T-helper 2 cell treated with Interferon-gamma antibody and Interleukin-4, amounts not matched to agents 5 μg/mL and 100 μg/mL, for 36 hours (primary cell): ENCODE data around the gene IL1F10.

ENCODE experiments used
- DNase-seq: peaks from one replicate; pipeline ENCODE4 v3.0.0; 2021; ENCODE audit warnings: low spot score
- H3K27ac Mint-ChIP-seq: one replicate; pipeline ENCODE4 v1.8.0; 2021; ENCODE audit warnings: mild to moderate bottlenecking, mixed read lengths
- H3K27me3 Mint-ChIP-seq: one replicate; pipeline ENCODE4 v1.8.0; 2021; ENCODE audit warnings: low read depth, mixed read lengths
- H3K36me3 Mint-ChIP-seq: one replicate; pipeline ENCODE4 v1.8.0; 2021; ENCODE audit warnings: low read depth, mixed read lengths
- H3K4me1 Mint-ChIP-seq: one replicate; pipeline ENCODE4 v1.8.0; 2021; ENCODE audit warnings: low read depth, mixed read lengths
- H3K4me3 Mint-ChIP-seq: one replicate; pipeline ENCODE4 v1.8.0; 2022; ENCODE audit warnings: mild to moderate bottlenecking, moderate library complexity, mixed read lengths
- H3K9me3 Mint-ChIP-seq: one replicate; pipeline ENCODE4 v1.8.0; 2021; ENCODE audit warnings: mixed read lengths

IL1F10 gene

GRCh38 chr2:113117541-113118262 lies 49.9 kb downstream of the IL1F10 start:
- DNase-seq = peak; percentile 83
- no peaks in the 10 kb centered on the region for H3K36me3 Mint-ChIP-seq
- H3K4me3 Mint-ChIP-seq = no peak overlapping the region
- peaks cover 29% of the 10 kb centered on the region for H3K4me1 Mint-ChIP-seq
- no peaks in the 10 kb centered on the region for H3K27me3 Mint-ChIP-seq
- H3K9me3 Mint-ChIP-seq = no peaks in the 10 kb centered on the region
- peak overlapping the region; percentile 33 for H3K27ac Mint-ChIP-seq

GRCh38 chr2:113118263-113118657 lies 50.5 kb downstream of the IL1F10 start:
- DNase-seq = no peak
- no peak overlapping the region for H3K27ac Mint-ChIP-seq
- H3K36me3 Mint-ChIP-seq = no peaks in the 10 kb centered on the region
- no peaks in the 10 kb centered on the region for H3K9me3 Mint-ChIP-seq
- peaks cover 29% of the 10 kb centered on the region for H3K4me1 Mint-ChIP-seq
- no peaks in the 10 kb centered on the region for H3K27me3 Mint-ChIP-seq
- no peak overlapping the region for H3K4me3 Mint-ChIP-seq

- no peaks in the 10 kb centered on the region for H3K36me3 Mint-ChIP-seq
- no peak overlapping the region for H3K27ac Mint-ChIP-seq
- H3K4me3 Mint-ChIP-seq = no peak overlapping the region
- DNase-seq = no peak
- H3K27me3 Mint-ChIP-seq = no peaks in the 10 kb centered on the region
- peaks cover 36% of the 10 kb centered on the region for H3K4me1 Mint-ChIP-seq
- no peaks in the 10 kb centered on the region for H3K9me3 Mint-ChIP-seq
Observed at GRCh38 chr2:113119111-113119510, 51.3 kb downstream of the IL1F10 start.

GRCh38 chr2:113120861-113121260 lies 53.1 kb downstream of the IL1F10 start:
- no peak for DNase-seq
- no peaks in the 10 kb centered on the region for H3K36me3 Mint-ChIP-seq
- H3K4me1 Mint-ChIP-seq = peaks cover 50% of the 10 kb centered on the region
- no peaks in the 10 kb centered on the region for H3K9me3 Mint-ChIP-seq
- no peak overlapping the region for H3K27ac Mint-ChIP-seq
- H3K4me3 Mint-ChIP-seq = no peak overlapping the region
- H3K27me3 Mint-ChIP-seq = no peaks in the 10 kb centered on the region

GRCh38 chr2:113122364-113122763 lies 54.6 kb downstream of the IL1F10 start:
- no peak for DNase-seq
- H3K4me3 Mint-ChIP-seq = no peak overlapping the region
- no peaks in the 10 kb centered on the region for H3K27me3 Mint-ChIP-seq
- H3K36me3 Mint-ChIP-seq = no peaks in the 10 kb centered on the region
- no peaks in the 10 kb centered on the region for H3K9me3 Mint-ChIP-seq
- no peak overlapping the region for H3K27ac Mint-ChIP-seq
- peaks cover 45% of the 10 kb centered on the region for H3K4me1 Mint-ChIP-seq

- Mint-ChIP-seq H3K9me3 (no peaks in the 10 kb centered on the region), H3K4me3 (peak overlapping the region; percentile 19), H3K36me3 (no peaks in the 10 kb centered on the region), H3K27me3 (no peaks in the 10 kb centered on the region), H3K27ac (peak overlapping the region; percentile 28), H3K4me1 (peaks cover 37% of the 10 kb centered on the region)
- no peak for DNase-seq
Observed at GRCh38 chr2:113123726-113124125, 56.0 kb downstream of the IL1F10 start.

- no peaks in the 10 kb centered on the region for H3K27me3 Mint-ChIP-seq
- H3K27ac Mint-ChIP-seq = peak overlapping the region; percentile 28
- no peak for DNase-seq
- peak overlapping the region; percentile 28 for H3K4me3 Mint-ChIP-seq
- H3K4me1 Mint-ChIP-seq = peaks cover 37% of the 10 kb centered on the region
- no peaks in the 10 kb centered on the region for H3K9me3 Mint-ChIP-seq
- H3K36me3 Mint-ChIP-seq = no peaks in the 10 kb centered on the region
Observed at GRCh38 chr2:113124181-113124961, 56.6 kb downstream of the IL1F10 start.
